ENCODE data around the gene AOPEP. TPM values are rescaled to one million over a fixed set of nuclear protein-coding genes. Genes with fewer than 3 reads are reported as not detected.

Gene AOPEP
- total RNA-seq, 1 experiment from 2014 or later: 119 TPM

DNA sequence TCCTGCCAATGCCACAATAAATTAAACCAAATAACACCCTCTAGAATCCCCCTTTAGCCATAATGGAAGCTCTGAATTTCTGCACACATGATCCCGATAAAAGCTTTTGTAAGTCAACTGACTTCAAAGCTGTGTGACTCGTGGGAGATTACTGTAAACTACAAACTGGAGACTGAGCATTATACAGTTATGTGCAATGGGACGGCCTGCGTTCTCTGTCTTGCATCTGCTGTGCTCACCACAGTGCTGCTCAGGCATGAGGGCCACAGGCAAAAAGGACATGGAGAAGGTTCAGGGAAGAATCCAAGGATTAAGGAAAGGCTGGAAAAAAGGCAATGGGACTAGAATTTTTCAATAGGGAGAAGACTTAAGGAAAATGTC lies 406.8 kb downstream of the AOPEP start:
- DNase-seq (ENCODE audit: low read depth): no peak

DNA sequence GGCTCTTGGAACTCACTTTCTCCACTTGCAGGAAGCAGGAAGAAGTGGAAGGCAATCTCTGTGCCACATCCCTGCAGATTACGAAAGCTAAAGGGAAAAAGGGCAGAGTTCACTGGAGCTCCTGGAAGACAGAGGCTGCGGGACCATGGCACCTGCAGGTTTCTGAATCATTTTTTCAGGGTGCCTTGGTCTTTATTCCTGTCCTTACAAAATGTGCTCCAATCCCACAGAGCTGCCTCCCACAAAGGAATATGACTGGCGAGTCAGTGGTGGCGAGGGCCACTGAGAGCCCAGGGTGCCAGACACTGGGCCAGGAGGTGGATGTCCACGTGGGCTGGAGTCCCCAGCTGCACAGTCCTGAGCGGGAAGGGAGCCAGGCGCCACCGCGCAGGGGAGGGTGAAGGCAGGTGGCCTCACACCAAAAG lies 408.0 kb downstream of the AOPEP start:
- no peak for DNase-seq (ENCODE audit: low read depth)

DNA sequence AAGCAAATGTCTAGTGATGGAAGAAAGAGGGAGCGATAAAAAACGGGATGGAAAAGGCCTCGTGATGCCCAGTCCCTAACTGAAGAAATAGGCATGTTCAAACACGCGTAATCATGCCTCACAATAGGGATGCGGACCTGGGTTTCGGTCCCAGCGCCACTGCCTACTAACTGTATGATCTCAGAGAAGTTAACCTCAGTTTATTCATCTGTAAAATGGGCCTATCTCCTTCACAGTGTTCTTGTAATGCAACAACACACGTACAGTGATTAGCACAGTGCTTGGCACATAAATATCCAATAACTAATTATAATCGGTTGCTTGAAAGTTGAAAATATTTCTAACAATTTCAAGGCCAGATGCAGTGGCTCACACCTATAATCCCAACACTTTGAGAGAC lies 409.3 kb downstream of the AOPEP start:
- no peak for DNase-seq (ENCODE audit: low read depth)

Other genes with a start within 250 kb of the AOPEP start
- gene PCAT7, start 171.6 kb upstream of the AOPEP start, total RNA-seq (2014; rRNA removed; shearing (Covaris generic)): 0.29 and 0.36 TPM in 2 replicates
- gene FBP2, start 132.9 kb upstream of the AOPEP start, total RNA-seq (2014; rRNA removed; shearing (Covaris generic)): not detected in 2 replicates
- not detected in 2 replicates for gene FBP1, start 87.2 kb upstream of the AOPEP start, total RNA-seq (2014; rRNA removed; shearing (Covaris generic))

Measured in RPMI7951 (cell line).